Measurements from ENCODE around the gene APLNR.

APLNR gene

DNA sequence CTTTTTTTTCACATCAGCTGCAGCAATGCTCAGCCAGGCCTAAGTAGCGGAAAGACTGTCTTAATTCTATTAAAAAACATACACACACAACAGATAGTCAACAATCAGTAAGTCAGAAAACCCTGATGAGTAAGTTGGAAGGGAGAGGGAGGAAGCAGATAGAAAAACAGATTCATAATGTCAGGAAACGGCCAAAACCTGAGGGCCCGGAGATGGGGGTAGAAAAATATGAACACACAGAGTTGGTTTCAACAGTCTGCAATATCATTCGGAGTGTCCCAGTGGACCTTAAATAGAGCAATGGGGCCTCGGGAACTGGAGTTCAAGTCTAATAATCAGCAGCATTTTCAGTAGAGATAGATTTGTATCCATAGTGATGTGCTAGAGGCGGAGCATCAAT, 40.5 kb downstream of the APLNR start:
- in situ Hi-C loops (cut with HindIII; ENCODE audit: low pct_ligation_motif_present, low sequenced_read_pairs), result no loop called here
- H3K36me3 ChIP-seq (replicated peaks), result no peaks in the 10 kb centered on the region
- no peak overlapping the region for H3K27ac ChIP-seq
- H3K27me3 ChIP-seq (replicated peaks), result no peaks in the 10 kb centered on the region
- TF ChIP-seq, protein P1, sequence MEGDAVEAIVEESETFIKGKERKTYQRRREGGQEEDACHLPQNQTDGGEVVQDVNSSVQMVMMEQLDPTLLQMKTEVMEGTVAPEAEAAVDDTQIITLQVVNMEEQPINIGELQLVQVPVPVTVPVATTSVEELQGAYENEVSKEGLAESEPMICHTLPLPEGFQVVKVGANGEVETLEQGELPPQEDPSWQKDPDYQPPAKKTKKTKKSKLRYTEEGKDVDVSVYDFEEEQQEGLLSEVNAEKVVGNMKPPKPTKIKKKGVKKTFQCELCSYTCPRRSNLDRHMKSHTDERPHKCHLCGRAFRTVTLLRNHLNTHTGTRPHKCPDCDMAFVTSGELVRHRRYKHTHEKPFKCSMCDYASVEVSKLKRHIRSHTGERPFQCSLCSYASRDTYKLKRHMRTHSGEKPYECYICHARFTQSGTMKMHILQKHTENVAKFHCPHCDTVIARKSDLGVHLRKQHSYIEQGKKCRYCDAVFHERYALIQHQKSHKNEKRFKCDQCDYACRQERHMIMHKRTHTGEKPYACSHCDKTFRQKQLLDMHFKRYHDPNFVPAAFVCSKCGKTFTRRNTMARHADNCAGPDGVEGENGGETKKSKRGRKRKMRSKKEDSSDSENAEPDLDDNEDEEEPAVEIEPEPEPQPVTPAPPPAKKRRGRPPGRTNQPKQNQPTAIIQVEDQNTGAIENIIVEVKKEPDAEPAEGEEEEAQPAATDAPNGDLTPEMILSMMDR (IDR thresholded peaks at IDR 0.05; ENCODE audit: low read depth, low read length, missing control alignments), result no peak
- H3K4me3 ChIP-seq (ENCODE audit: low read depth, low read length), result no peak overlapping the region
- no peak for DNase-seq

DNA sequence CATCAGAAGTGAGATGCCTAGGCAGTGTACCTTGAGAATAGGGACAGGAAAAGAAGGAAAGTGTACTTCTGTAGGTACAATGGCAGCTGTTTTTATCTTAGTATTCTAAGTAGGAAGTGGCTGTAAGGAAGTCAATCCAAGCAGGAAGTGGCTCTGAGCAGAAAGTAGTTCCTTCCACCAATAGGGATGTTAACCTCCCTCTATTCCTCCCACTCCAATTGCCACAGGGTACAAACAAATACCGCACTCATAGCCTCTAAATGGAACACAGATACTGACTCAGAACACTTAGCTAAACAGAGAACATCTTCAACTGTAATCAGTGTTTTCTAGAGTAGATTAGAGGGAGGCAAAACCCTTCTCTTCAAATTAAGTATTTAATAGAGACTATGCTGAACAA, 44.7 kb downstream of the APLNR start:
- TF ChIP-seq, protein P1 (IDR thresholded peaks at IDR 0.05; ENCODE audit: low read depth, low read length, missing control alignments), result no peak
- no peak overlapping the region for H3K4me3 ChIP-seq (ENCODE audit: low read depth, low read length)

DNA sequence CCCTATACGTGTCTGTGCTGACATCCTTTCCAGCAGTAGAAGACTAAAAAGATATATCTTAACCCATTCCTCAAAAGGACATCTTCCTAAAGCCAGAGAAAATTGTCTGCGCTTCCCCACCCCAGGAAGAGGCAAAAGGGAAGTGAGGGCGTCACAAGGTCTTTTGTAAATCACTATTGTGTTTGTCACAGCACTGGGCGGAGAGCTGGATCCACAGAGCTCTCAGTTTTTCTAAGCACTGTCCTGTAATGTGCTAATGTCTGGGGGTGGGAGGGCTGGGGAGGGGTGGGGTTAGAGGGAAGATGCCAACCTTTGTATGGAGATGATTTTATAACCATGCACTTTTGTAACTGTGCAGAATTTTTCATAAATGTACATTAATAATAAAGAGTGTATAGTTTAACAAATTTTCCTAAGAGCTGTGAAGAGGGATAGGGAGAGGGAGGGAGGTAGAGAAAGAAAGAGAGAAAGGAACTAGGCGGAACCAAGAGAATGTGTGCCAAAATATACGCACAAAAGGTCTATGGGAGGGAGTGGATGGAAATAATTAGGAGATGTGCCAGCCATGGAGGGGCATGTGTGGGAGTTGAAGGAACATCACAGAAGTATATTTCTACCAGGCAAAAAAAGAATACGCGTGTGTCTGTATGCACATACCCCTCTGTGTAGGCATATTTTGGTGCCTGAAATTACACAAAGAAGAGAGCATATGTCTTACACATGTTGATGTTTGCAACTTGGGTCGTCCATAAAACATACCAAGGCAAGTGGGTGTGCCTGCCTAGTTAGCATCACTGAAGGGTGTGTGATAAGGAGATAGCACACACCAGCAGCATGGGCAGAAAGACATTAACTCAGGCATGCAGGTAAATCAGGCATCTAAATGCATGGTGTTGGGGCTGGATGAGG, 45.5 kb downstream of the APLNR start:
- no peak for DNase-seq
- in situ Hi-C loops (cut with HindIII; ENCODE audit: low pct_ligation_motif_present, low sequenced_read_pairs), result no loop called here
- Histone ChIP-seq H3K27ac (no peak overlapping the region), H3K27me3 (replicated peaks) (no peaks in the 10 kb centered on the region), H3K36me3 (replicated peaks) (no peaks in the 10 kb centered on the region), H3K4me3 (ENCODE audit: low read depth, low read length) (no peak overlapping the region)
- TF ChIP-seq, protein P1 (IDR thresholded peaks at IDR 0.05; ENCODE audit: low read depth, low read length, missing control alignments), result no peak

More for the DNA sequence above, 44.7 kb downstream of the APLNR start:
- Histone ChIP-seq H3K36me3 (replicated peaks) (no peaks in the 10 kb centered on the region), H3K27me3 (replicated peaks) (no peaks in the 10 kb centered on the region), H3K27ac (no peak overlapping the region)
- in situ Hi-C loops (cut with HindIII; ENCODE audit: low pct_ligation_motif_present, low sequenced_read_pairs), result no loop called here
- DNase-seq, result no peak

DNA sequence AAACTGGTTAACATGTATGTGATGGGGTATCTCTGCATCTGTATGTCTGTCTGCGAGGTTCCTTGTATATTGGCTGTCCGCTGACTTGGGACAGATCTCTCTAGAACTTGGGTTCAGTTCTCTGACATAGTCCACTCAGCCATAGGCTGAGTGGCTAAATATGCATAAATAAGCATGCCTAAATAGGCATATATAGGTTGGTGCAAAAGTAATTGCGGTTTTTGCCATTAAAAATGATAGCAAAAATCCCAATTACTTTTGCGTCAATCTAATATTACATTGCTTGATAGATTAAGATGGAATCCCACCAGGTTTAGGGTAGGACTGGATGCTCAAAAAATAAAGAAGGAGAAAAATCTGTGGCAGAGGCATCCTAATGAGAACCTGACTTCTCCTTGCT, 46.5 kb downstream of the APLNR start:
- H3K27ac ChIP-seq, result no peak overlapping the region

More for the DNA sequence above, 46.5 kb downstream of the APLNR start:
- TF ChIP-seq, protein P1 (IDR thresholded peaks at IDR 0.05; ENCODE audit: low read depth, low read length, missing control alignments), result no peak
- in situ Hi-C loops (cut with HindIII; ENCODE audit: low pct_ligation_motif_present, low sequenced_read_pairs), result no loop called here
- Histone ChIP-seq H3K36me3 (replicated peaks) (no peaks in the 10 kb centered on the region), H3K4me3 (ENCODE audit: low read depth, low read length) (no peak overlapping the region), H3K27me3 (replicated peaks) (no peaks in the 10 kb centered on the region)
- no peak for DNase-seq

All from brain microvascular endothelial cell (primary cell).